NK-92 treated with Interleukin-12 subunit alpha and Interleukin-12 subunit beta, amount 100 ng/mL, for 24 hours (cell line): ENCODE measurements around the gene ZC4H2.
"Not testable (repeated sequence)": the region's sequence is repeated elsewhere in the genome, so short reads cannot be mapped to it uniquely, and the experiment has no call there.

Source experiments
- DNase-seq: peaks from one replicate; lab custom pipeline; 2025; lab: John Stamatoyannopoulos, UW

The ZC4H2 gene

GRCh38 chrX:64975989-64976672 is at the start of gene ZC4H2:
Gene ZC4H2 (minus strand): TSS chrX:64976450. CDS start chrX:64976377, 73 bp downstream.
- DNase-seq: no peak

- no peak for DNase-seq
Observed at GRCh38 chrX:65017451-65017850, 41.2 kb upstream of the ZC4H2 start.

GRCh38 chrX:65014230-65014629 is 38.0 kb upstream of the ZC4H2 start:
- no peak for DNase-seq

DNA sequence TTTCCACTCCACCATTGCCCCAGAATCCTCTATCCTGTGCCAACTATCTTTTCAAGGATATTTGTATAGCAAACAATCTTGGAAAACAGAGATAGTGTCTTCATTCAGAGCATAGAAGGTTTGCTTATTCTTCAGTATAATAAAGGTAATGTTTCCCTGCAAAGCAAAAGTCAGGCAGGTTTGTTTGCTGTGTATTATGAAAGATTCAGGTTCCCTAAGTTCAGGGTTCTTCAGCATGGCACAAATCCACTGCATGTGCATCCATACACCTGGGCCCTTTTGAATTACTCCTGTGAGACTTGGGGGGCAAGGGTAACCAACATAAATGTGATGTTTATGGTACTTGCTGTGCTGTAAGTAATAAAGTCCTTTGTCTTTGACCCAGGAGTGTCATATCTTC is 33.2 kb upstream of the ZC4H2 start:
- DNase-seq: no peak

DNA sequence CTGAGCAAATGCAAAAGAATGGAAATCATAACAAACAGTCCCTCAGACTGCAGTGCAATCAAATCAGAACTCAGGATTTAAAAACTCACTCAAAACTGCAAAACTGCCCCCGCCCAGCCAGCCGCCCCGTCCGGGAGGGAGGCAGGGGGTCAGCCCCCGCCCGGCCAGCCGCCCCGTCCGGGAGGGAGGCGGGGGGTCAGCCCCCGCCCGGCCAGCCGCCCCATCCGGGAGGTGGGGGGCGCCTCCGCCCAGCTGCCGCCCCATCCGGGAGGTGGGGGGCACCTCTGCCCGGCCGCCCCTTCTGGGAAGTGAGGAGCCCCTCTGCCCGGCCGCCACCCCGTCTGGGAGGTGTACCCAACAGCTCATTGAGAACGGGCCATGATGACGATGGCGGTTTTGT is 26.0 kb upstream of the ZC4H2 start:
- DNase-seq: not testable (repeated sequence)

DNA sequence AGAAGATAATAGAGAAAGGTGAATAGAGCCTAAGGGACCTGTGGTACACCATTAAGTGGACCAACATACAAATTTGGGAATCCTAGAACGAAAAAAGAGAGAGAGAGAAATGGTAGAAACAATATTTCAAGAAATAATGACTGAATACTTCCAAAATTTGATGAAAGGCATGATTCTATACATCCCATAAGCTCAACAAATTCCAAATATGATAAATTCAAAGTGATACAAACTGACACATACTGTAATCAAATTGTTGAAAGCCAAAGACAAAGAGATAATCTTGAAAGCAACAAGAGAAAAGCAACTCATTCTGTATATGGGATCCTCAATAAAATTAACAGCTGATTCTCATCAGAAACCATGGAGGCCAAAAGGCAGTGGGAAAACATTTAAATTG is 20.6 kb upstream of the ZC4H2 start:
- no peak for DNase-seq

GRCh38 chrX:64994131-64994798 is 18.0 kb upstream of the ZC4H2 start:
- no peak for DNase-seq

GRCh38 chrX:64977830-64978229 is 1.6 kb upstream of the ZC4H2 start:
- no peak for DNase-seq

- no peak for DNase-seq
Observed at GRCh38 chrX:64977051-64977450, 801 bp upstream of the ZC4H2 start.

- DNase-seq: no peak
Observed at GRCh38 chrX:64976673-64977040, 407 bp upstream of the ZC4H2 start.

DNA sequence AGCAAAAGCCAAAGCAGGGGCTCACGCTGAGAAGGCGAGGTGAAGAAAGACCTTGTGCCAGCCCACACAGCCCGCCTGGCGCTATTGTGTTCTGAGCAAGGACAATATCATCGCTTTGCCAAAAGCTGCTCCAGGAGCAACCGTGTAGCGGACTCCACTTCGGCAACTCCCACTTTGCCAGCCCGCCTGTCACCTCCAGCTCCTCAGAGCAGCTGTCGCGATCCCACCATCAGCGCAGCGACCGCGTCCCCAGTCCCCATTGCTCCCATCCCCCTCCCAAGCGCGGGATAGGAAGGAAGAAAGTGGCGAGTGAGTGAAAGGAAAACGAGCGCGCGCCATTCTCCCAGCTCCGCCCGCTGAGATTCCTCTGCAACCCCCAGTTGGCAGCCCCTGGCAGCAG is 759 bp downstream of the ZC4H2 start:
- no peak for DNase-seq

DNA sequence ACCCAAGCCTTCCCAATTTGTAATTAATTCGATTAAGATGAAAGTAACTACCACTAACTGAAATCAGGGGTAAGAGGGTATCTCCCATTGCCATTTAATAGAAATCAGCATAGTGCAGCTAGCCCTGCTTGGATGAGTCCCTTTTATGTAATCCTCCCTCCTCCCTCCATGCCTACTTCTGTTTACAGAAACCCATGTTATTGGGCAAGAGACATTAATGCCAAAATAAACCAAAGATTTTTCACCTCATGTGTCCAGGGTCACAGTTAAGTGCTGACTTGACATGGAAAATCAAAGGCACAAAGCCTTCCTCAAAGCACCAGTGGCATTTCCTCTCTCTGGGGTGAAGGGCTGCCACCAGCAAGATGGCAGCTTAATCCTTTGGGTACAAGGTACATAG is 50.8 kb downstream of the ZC4H2 start:
- DNase-seq: no peak

DNA sequence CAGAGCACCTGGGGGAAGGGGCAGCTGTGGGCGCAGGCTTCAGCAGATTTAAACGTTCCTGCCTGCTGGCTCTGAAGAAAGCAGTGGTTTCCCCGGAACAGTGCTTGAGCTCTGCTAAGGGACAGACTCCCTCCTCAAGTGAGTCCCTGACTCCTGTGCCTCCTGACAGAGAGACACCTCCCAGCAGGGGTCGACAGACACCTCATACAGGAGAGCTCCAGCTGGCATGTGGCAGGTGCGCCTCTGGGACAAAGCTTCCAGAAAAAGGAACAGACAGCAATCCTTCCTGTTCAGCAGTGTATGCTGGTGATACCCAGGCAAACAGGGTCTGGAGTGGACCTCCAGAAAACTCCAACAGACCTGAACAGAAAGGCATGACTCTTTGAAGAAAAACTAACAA is 68.1 kb downstream of the ZC4H2 start:
- no peak for DNase-seq

DNA sequence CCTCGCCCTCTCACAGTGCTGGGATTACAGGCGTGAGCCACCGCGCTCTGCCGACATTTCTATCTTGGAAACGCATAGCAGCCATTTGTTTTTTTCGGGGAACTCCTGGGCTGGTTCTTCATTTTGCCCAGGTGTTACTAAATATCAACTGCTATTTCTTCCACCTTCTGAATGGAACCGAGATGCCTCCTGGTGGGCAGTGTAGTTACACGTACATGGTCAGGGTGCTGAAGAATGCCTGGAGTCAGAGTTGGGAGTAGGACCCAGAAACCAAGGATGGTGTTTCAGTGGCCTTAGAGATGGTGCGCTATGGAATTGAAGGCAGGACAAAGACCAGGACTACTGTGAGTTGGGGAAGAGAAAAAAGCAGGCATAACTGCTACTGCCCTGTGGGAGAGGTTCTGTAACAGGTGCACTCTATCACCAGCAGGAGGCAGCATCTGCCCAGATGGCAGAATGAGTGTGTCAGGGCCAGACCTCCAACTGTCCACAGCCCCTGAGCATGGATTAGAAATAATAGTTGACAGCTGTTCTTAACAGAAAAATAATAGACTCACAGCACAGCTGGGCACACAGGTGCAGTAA is 81.7 kb downstream of the ZC4H2 start:
- DNase-seq: peak; percentile 2

GRCh38 chrX:64885850-64886249 is 90.4 kb downstream of the ZC4H2 start:
- DNase-seq: no peak

DNA sequence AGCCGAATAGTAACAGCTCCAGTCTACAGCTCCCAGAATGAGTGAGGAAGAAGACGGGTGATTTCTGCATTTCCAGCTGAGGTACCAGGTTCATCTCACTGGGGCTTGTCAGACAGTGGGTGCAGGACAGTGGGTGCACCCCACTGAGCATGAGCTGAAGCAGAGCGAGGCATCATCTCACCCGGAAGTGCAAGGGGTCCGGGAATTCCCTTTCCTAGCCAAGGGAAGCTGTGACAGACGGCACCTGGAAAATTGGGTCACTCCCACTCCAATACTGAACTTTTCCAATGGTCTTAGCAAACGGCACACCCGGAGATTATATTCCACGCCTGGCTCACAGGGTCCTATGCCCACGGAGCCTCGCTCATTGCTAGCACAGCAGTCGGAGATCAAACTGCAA is 97.5 kb downstream of the ZC4H2 start:
- DNase-seq: not testable (repeated sequence)

DNA sequence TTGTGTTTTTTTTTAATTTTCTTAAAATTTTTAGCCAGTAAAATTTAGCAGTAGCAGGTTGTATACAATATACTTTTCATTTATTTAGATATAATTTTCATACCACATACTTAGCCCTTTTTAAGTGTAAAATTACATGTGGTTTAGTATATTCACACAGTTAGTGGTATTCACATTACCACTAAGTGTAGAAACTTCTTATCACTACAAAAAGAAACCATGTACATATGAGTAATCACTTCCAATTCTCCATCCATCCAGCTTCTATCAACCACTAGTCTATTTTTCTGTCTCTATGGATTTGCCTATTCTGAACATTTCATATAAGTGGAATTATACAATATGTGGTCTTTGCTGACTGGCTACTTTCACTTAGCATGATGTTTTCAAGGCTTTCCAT is 109.0 kb downstream of the ZC4H2 start:
- no peak for DNase-seq
